ENCODE data around the gene HSD17B2. TPM values are rescaled to one million over a fixed set of nuclear protein-coding genes. Genes with fewer than 3 reads are reported as not detected.

HSD17B2 gene
- total and polyA plus RNA-seq, 5 donors from 2014 or later = 0.06 TPM; not detected in 4

GRCh38 chr16:82083710-82084353 lies 48.8 kb downstream of the HSD17B2 start:
- Histone ChIP-seq H3K9me3 (ENCODE audit: control insufficient read depth in 2 of 2, low read length in 2 of 2) (no peaks in the 10 kb centered on the region), H3K36me3 (ENCODE audit: control insufficient read depth, insufficient read depth, low read length) (no peaks in the 10 kb centered on the region), H3K27ac (ENCODE audit: insufficient read depth, low read length, poor library complexity, severe bottlenecking) (no peak overlapping the region), H3K4me3 (ENCODE audit: low read depth, low read length) (no peak overlapping the region), H3K4me1 (ENCODE audit: control insufficient read depth, insufficient read depth, low read length, poor library complexity, severe bottlenecking) (no peaks in the 10 kb centered on the region), H3K27me3 (ENCODE audit: control insufficient read depth, insufficient read depth, low read length) (peaks cover 3% of the 10 kb centered on the region)
- Mint-ChIP-seq H3K4me3 (no peak overlapping the region), H3K36me3 (no peaks in the 10 kb centered on the region), H3K4me1 (no peaks in the 10 kb centered on the region), H3K27ac (no peak overlapping the region), H3K9me3 (peaks cover 0 to 2% (median 0%) of the 10 kb centered on the region in 7 donors), H3K27me3 (peaks cover 11% of the 10 kb centered on the region)
- no peak for DNase-seq
- ATAC-seq (ENCODE audit: low read depth in 2 of 2) = no peak

GRCh38 chr16:82085011-82085779 lies 50.1 kb downstream of the HSD17B2 start:
- no peak for DNase-seq
- Mint-ChIP-seq H3K27ac (peak overlapping the region in 1 of 3 donors; percentile 66), H3K9me3 (peaks cover 0 to 2% (median 0%) of the 10 kb centered on the region in 7 donors), H3K4me1 (no peaks in the 10 kb centered on the region), H3K4me3 (no peak overlapping the region), H3K27me3 (peaks cover 5% of the 10 kb centered on the region), H3K36me3 (no peaks in the 10 kb centered on the region)
- no peak for ATAC-seq (ENCODE audit: low read depth in 2 of 2)
- Histone ChIP-seq H3K27ac (ENCODE audit: insufficient read depth, low read length, poor library complexity, severe bottlenecking) (no peak overlapping the region), H3K27me3 (ENCODE audit: control insufficient read depth, insufficient read depth, low read length) (peaks cover 3% of the 10 kb centered on the region), H3K4me1 (ENCODE audit: control insufficient read depth, insufficient read depth, low read length, poor library complexity, severe bottlenecking) (no peaks in the 10 kb centered on the region), H3K36me3 (ENCODE audit: control insufficient read depth, insufficient read depth, low read length) (no peaks in the 10 kb centered on the region), H3K9me3 (ENCODE audit: control insufficient read depth in 2 of 2, low read length in 2 of 2) (no peaks in the 10 kb centered on the region), H3K4me3 (ENCODE audit: low read depth, low read length) (no peak overlapping the region)

- DNase-seq = no peak
- Mint-ChIP-seq H3K27ac (no peak overlapping the region), H3K4me1 (no peaks in the 10 kb centered on the region), H3K9me3 (no peaks in the 10 kb centered on the region), H3K27me3 (no peaks in the 10 kb centered on the region), H3K36me3 (no peaks in the 10 kb centered on the region), H3K4me3 (no peak overlapping the region)
- Histone ChIP-seq H3K36me3 (ENCODE audit: control insufficient read depth, insufficient read depth, low read length) (no peaks in the 10 kb centered on the region), H3K27me3 (ENCODE audit: control insufficient read depth, insufficient read depth, low read length) (peaks cover 3% of the 10 kb centered on the region), H3K4me1 (ENCODE audit: control insufficient read depth, insufficient read depth, low read length, poor library complexity, severe bottlenecking) (no peaks in the 10 kb centered on the region), H3K9me3 (ENCODE audit: control insufficient read depth in 2 of 2, low read length in 2 of 2) (no peaks in the 10 kb centered on the region), H3K27ac (ENCODE audit: insufficient read depth, low read length, poor library complexity, severe bottlenecking) (no peak overlapping the region), H3K4me3 (ENCODE audit: low read depth, low read length) (no peak overlapping the region)
- ATAC-seq (ENCODE audit: low read depth in 2 of 2) = no peak
Measured at GRCh38 chr16:82088483-82088882, 53.4 kb downstream of the HSD17B2 start.

GRCh38 chr16:82091241-82091640 lies 56.2 kb downstream of the HSD17B2 start:
- no peak for ATAC-seq (ENCODE audit: low read depth in 2 of 2)
- Mint-ChIP-seq H3K9me3 (no peaks in the 10 kb centered on the region), H3K27ac (no peak overlapping the region), H3K27me3 (no peaks in the 10 kb centered on the region), H3K4me1 (peaks cover 0 to 5% (median 0%) of the 10 kb centered on the region in 4 donors), H3K36me3 (no peaks in the 10 kb centered on the region), H3K4me3 (no peak overlapping the region)
- Histone ChIP-seq H3K9me3 (ENCODE audit: control insufficient read depth in 2 of 2, low read length in 2 of 2) (no peaks in the 10 kb centered on the region), H3K4me1 (ENCODE audit: control insufficient read depth, insufficient read depth, low read length, poor library complexity, severe bottlenecking) (no peaks in the 10 kb centered on the region), H3K27me3 (ENCODE audit: control insufficient read depth, insufficient read depth, low read length) (peaks cover 2% of the 10 kb centered on the region), H3K4me3 (ENCODE audit: low read depth, low read length) (no peak overlapping the region), H3K36me3 (ENCODE audit: control insufficient read depth, insufficient read depth, low read length) (no peaks in the 10 kb centered on the region), H3K27ac (ENCODE audit: insufficient read depth, low read length, poor library complexity, severe bottlenecking) (no peak overlapping the region)
- DNase-seq = no peak

GRCh38 chr16:82092711-82093110 lies 57.7 kb downstream of the HSD17B2 start:
- H3K9me3 Mint-ChIP-seq = peaks cover 0 to 3% (median 0%) of the 10 kb centered on the region in 7 donors
- no peaks in the 10 kb centered on the region for H3K36me3 Mint-ChIP-seq
- no peaks in the 10 kb centered on the region for H3K36me3 ChIP-seq (ENCODE audit: control insufficient read depth, insufficient read depth, low read length)
- H3K27me3 Mint-ChIP-seq = peaks cover 4% of the 10 kb centered on the region
- ATAC-seq (ENCODE audit: low read depth in 2 of 2) (no peak), DNase-seq (no peak)
- H3K4me3 ChIP-seq (ENCODE audit: low read depth, low read length) = no peak overlapping the region
- no peak overlapping the region for H3K27ac ChIP-seq (ENCODE audit: insufficient read depth, low read length, poor library complexity, severe bottlenecking)
- H3K4me1 ChIP-seq (ENCODE audit: control insufficient read depth, insufficient read depth, low read length, poor library complexity, severe bottlenecking) = no peaks in the 10 kb centered on the region
- H3K4me3 Mint-ChIP-seq = no peak overlapping the region
- H3K27me3 ChIP-seq (ENCODE audit: control insufficient read depth, insufficient read depth, low read length) = peaks cover 2% of the 10 kb centered on the region
- peaks cover 0 to 5% (median 0%) of the 10 kb centered on the region in 4 donors for H3K4me1 Mint-ChIP-seq
- H3K27ac Mint-ChIP-seq = no peak overlapping the region
- H3K9me3 ChIP-seq (ENCODE audit: control insufficient read depth in 2 of 2, low read length in 2 of 2) = no peaks in the 10 kb centered on the region

- ATAC-seq (ENCODE audit: low read depth in 2 of 2) (no peak), DNase-seq (peak in 1 of 3 donors; percentile 9)
- Mint-ChIP-seq H3K27me3 (peaks cover 4% of the 10 kb centered on the region), H3K4me3 (no peak overlapping the region), H3K9me3 (peaks cover 0 to 3% (median 0%) of the 10 kb centered on the region in 7 donors), H3K36me3 (no peaks in the 10 kb centered on the region), H3K27ac (no peak overlapping the region), H3K4me1 (peaks cover 0 to 5% (median 0%) of the 10 kb centered on the region in 4 donors)
- H3K4me1 ChIP-seq (ENCODE audit: control insufficient read depth, insufficient read depth, low read length, poor library complexity, severe bottlenecking) = no peaks in the 10 kb centered on the region
- H3K4me3 ChIP-seq (ENCODE audit: low read depth, low read length) = no peak overlapping the region
- no peak overlapping the region for H3K27ac ChIP-seq (ENCODE audit: insufficient read depth, low read length, poor library complexity, severe bottlenecking)
- H3K9me3 ChIP-seq (ENCODE audit: control insufficient read depth in 2 of 2, low read length in 2 of 2) = no peaks in the 10 kb centered on the region
- H3K36me3 ChIP-seq (ENCODE audit: control insufficient read depth, insufficient read depth, low read length) = no peaks in the 10 kb centered on the region
- H3K27me3 ChIP-seq (ENCODE audit: control insufficient read depth, insufficient read depth, low read length) = peaks cover 2% of the 10 kb centered on the region
Measured at GRCh38 chr16:82093666-82094300, 58.7 kb downstream of the HSD17B2 start.

GRCh38 chr16:82094942-82095540 lies 60.0 kb downstream of the HSD17B2 start:
- Mint-ChIP-seq H3K27ac (no peak overlapping the region), H3K4me3 (no peak overlapping the region), H3K9me3 (peaks cover 0 to 3% (median 0%) of the 10 kb centered on the region in 7 donors), H3K27me3 (peaks cover 4% of the 10 kb centered on the region), H3K4me1 (peaks cover 0 to 5% (median 0%) of the 10 kb centered on the region in 4 donors), H3K36me3 (no peaks in the 10 kb centered on the region)
- no peak for DNase-seq
- H3K4me1 ChIP-seq (ENCODE audit: control insufficient read depth, insufficient read depth, low read length, poor library complexity, severe bottlenecking) = no peaks in the 10 kb centered on the region
- H3K36me3 ChIP-seq (ENCODE audit: control insufficient read depth, insufficient read depth, low read length) = no peaks in the 10 kb centered on the region
- H3K9me3 ChIP-seq (ENCODE audit: control insufficient read depth in 2 of 2, low read length in 2 of 2) = no peaks in the 10 kb centered on the region
- peaks cover 2% of the 10 kb centered on the region for H3K27me3 ChIP-seq (ENCODE audit: control insufficient read depth, insufficient read depth, low read length)
- H3K27ac ChIP-seq (ENCODE audit: insufficient read depth, low read length, poor library complexity, severe bottlenecking) = no peak overlapping the region
- no peak overlapping the region for H3K4me3 ChIP-seq (ENCODE audit: low read depth, low read length)
- no peak for ATAC-seq (ENCODE audit: low read depth in 2 of 2)

All from CD4-positive, CD25-positive, alpha-beta regulatory T cell (primary cell).